HG03196 (cell line): ENCODE data around the gene PITX1.
"Not testable (repeated sequence)": the region's sequence is repeated elsewhere in the genome, so short reads cannot be mapped to it uniquely, and the experiment has no call there.

Experiments
- ATAC-seq: cut with Tn5 transposase; IDR thresholded peaks from one replicate; pipeline ENCODE4 v1.9.1; 2021; ENCODE audit not compliant: unreplicated experiment

The PITX1 gene

GRCh38 chr5:135011355-135012032 is 22.5 kb downstream of the PITX1 start:
- no peak for ATAC-seq

GRCh38 chr5:135010502-135011354 is 23.3 kb downstream of the PITX1 start:
- ATAC-seq: no peak

- no peak for ATAC-seq
These were observed 24.1 kb downstream of the PITX1 start for GRCh38 chr5:135009736-135010501.

- ATAC-seq: no peak
These were observed 24.9 kb downstream of the PITX1 start for GRCh38 chr5:135008981-135009735.

GRCh38 chr5:135008556-135008955 is 25.5 kb downstream of the PITX1 start:
- ATAC-seq: no peak

- no peak for ATAC-seq
These were observed 26.2 kb downstream of the PITX1 start for GRCh38 chr5:135007749-135008363.

GRCh38 chr5:135007305-135007704 is 26.7 kb downstream of the PITX1 start:
- no peak for ATAC-seq

- ATAC-seq: no peak
These were observed 29.0 kb downstream of the PITX1 start for GRCh38 chr5:135005076-135005475.

GRCh38 chr5:135004376-135004775 is 29.7 kb downstream of the PITX1 start:
- no peak for ATAC-seq

GRCh38 chr5:134998068-134998467 is 36.0 kb downstream of the PITX1 start:
- ATAC-seq: not testable (repeated sequence)

- no peak for ATAC-seq
These were observed 37.0 kb downstream of the PITX1 start for GRCh38 chr5:134997015-134997414.

- no peak for ATAC-seq
These were observed 38.1 kb downstream of the PITX1 start for GRCh38 chr5:134995850-134996402.

- no peak for ATAC-seq
These were observed 39.4 kb downstream of the PITX1 start for GRCh38 chr5:134994560-134995156.

- ATAC-seq: no peak
These were observed 40.9 kb downstream of the PITX1 start for GRCh38 chr5:134993161-134993560.

GRCh38 chr5:134992148-134992547 is 41.9 kb downstream of the PITX1 start:
- no peak for ATAC-seq

- ATAC-seq: not testable (repeated sequence)
These were observed 43.8 kb downstream of the PITX1 start for GRCh38 chr5:134990183-134990582.

GRCh38 chr5:134989266-134989830 is 44.7 kb downstream of the PITX1 start:
- no peak for ATAC-seq

GRCh38 chr5:134982230-134982629 is 51.8 kb downstream of the PITX1 start:
- no peak for ATAC-seq

- no peak for ATAC-seq
These were observed 54.6 kb downstream of the PITX1 start for GRCh38 chr5:134979416-134979815.
